ENCODE results near the gene CRIM1. TPM values are rescaled to one million over a fixed set of nuclear protein-coding genes. Genes with fewer than 3 reads are reported as not detected.

Gene CRIM1
- total RNA-seq, 2 donors from 2014 or later, result 55.7 to 90.7 TPM

DNA sequence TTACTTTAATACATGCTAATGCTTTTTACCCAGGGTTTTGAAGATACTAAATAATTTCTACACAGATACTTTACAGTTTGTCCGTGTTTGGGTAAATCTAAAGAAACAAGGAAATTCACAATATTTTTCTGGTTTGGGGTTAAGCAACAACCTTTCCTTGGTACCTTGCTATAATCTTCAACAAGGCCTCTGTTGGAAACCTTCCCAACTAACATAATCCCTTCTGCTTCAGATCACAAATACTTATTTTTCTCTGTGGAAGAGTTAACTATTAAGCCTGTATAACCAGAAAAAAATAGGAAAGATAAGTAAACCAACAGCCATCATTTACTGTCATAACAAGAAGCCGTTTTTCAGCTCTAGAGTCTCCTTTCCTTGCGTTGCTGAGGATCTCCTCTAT is 227.4 kb downstream of the CRIM1 start:
- no peak overlapping the region for H3K4me3 ChIP-seq
- H3K36me3 ChIP-seq, result no peaks in the 10 kb centered on the region
- no peak overlapping the region for H3K27ac ChIP-seq
- H3K9me3 ChIP-seq, result no peaks in the 10 kb centered on the region
- TF ChIP-seq, protein P1, sequence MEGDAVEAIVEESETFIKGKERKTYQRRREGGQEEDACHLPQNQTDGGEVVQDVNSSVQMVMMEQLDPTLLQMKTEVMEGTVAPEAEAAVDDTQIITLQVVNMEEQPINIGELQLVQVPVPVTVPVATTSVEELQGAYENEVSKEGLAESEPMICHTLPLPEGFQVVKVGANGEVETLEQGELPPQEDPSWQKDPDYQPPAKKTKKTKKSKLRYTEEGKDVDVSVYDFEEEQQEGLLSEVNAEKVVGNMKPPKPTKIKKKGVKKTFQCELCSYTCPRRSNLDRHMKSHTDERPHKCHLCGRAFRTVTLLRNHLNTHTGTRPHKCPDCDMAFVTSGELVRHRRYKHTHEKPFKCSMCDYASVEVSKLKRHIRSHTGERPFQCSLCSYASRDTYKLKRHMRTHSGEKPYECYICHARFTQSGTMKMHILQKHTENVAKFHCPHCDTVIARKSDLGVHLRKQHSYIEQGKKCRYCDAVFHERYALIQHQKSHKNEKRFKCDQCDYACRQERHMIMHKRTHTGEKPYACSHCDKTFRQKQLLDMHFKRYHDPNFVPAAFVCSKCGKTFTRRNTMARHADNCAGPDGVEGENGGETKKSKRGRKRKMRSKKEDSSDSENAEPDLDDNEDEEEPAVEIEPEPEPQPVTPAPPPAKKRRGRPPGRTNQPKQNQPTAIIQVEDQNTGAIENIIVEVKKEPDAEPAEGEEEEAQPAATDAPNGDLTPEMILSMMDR (IDR thresholded peaks at IDR 0.05), result no peak
- no peaks in the 10 kb centered on the region for H3K27me3 ChIP-seq
- DNase-seq, result no peak
- H3K9ac ChIP-seq (ENCODE audit: low read depth in 2 of 2, low read length in 2 of 2), result no peak overlapping the region
- intact Hi-C loops (cut with DNase I), result no loop called here
- H3K4me1 ChIP-seq, result no peaks in the 10 kb centered on the region

DNA sequence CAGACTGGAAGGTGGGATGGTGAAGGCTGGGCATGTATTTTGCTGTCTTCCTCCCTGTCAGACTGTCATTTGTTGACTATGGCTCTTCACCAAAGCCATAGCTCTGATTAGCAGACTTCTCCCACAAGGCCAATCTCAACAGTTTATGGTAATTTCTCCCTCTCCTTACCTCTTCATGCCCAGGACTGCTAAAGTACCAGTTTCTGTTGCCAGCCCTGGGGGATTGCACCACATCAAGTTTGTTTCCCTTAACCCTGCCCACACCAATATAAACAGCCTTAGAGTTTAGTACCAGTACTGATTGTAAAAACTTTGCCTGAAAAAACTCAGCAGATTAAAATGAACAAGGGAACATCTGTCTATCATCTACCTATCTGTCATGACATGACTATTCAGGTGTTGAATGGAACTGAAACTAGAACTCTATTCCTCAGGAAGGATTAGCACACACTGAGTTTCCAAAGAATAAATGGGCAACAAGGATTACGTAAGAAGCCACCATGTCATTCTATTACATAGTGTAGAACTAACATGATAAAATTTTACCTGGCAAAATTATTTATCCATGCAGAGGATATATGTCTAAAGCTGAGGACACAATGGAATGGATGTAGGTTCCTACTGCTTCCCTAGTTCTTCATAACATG is 228.7 kb downstream of the CRIM1 start:
- H3K36me3 ChIP-seq, result no peaks in the 10 kb centered on the region
- TF ChIP-seq, protein P1 (IDR thresholded peaks at IDR 0.05), result no peak
- no peaks in the 10 kb centered on the region for H3K9me3 ChIP-seq

DNA sequence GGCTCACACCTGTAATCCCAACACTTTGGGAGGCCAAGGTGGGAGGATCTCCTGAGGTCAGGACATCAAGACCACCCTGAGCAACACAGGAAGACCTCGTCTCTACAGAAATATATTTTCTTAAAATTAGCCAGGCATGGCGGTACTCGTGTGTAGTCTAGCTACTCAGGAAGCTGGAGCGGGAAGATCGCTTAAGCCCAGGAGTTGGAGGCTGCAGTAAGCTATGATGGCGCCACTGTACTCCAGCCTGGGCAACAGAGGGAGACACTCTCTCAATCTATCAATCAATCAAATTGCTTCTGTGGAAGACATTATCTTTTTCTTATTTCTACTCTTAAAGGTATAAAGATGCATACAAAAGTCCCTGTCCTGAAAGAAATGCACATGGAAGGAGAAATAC is 231.1 kb downstream of the CRIM1 start:
- H3K4me1 ChIP-seq, result no peaks in the 10 kb centered on the region
- TF ChIP-seq, protein P1 (IDR thresholded peaks at IDR 0.05), result no peak
- H3K9me3 ChIP-seq, result no peaks in the 10 kb centered on the region
- H3K27ac ChIP-seq, result no peak overlapping the region
- DNase-seq, result no peak
- H3K27me3 ChIP-seq, result no peaks in the 10 kb centered on the region
- no peaks in the 10 kb centered on the region for H3K36me3 ChIP-seq
- no peak overlapping the region for H3K4me3 ChIP-seq
- no peak overlapping the region for H3K9ac ChIP-seq (ENCODE audit: low read depth in 2 of 2, low read length in 2 of 2)
- intact Hi-C loops (cut with DNase I), result no loop called here

More for the DNA sequence above, 228.7 kb downstream of the CRIM1 start:
- Histone ChIP-seq H3K4me3 (no peak overlapping the region), H3K4me1 (no peaks in the 10 kb centered on the region), H3K9ac (ENCODE audit: low read depth in 2 of 2, low read length in 2 of 2) (no peak overlapping the region), H3K27ac (no peak overlapping the region), H3K27me3 (no peaks in the 10 kb centered on the region)
- intact Hi-C loops (cut with DNase I), result no loop called here
- DNase-seq, result no peak

DNA sequence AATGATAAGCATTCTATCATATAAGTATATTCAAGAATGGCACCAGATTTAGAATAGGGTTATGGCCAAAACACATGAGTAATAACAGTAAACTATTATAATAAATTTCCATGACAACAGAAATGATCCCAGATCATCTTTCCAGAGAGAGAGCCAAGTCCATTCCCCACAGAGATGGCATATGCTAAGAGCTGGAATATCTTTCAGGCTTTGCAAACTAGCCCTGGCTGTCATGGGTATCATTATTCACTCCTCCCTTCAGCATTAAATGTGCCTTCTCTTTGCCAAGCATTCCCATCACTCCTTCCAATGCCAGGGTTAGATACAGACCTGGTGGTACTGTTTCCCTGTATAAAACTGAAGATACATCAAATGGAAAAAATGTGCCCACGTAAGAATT is 231.5 kb downstream of the CRIM1 start:
- Histone ChIP-seq H3K36me3 (no peaks in the 10 kb centered on the region), H3K4me1 (no peaks in the 10 kb centered on the region), H3K27ac (no peak overlapping the region), H3K27me3 (no peaks in the 10 kb centered on the region), H3K9ac (ENCODE audit: low read depth in 2 of 2, low read length in 2 of 2) (no peak overlapping the region), H3K9me3 (no peaks in the 10 kb centered on the region), H3K4me3 (no peak overlapping the region)
- TF ChIP-seq, protein P1 (IDR thresholded peaks at IDR 0.05), result no peak
- DNase-seq, result no peak
- intact Hi-C loops (cut with DNase I), result no loop called here

DNA sequence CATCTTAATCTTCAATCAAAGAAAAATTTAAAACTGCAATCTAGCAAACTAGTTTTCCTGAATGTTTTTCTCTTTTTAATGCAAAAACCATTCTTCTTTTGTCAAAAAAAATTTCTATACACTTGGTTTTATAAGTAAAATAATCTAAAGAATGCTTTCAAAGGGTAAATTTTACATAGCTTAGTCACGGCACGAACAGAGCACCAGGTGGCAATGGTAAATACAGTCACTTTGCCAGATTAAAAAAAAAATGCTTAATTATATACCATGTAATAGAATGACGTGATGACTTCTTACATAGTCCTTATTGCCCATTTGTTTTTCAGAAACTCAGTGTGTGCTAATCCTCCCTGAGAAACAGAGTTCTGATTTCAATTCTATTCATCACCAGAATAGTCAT is 232.0 kb downstream of the CRIM1 start:
- no peak for DNase-seq
- no peak overlapping the region for H3K9ac ChIP-seq (ENCODE audit: low read depth in 2 of 2, low read length in 2 of 2)
- H3K4me3 ChIP-seq, result no peak overlapping the region
- H3K9me3 ChIP-seq, result no peaks in the 10 kb centered on the region
- intact Hi-C loops (cut with DNase I), result no loop called here
- no peaks in the 10 kb centered on the region for H3K36me3 ChIP-seq
- TF ChIP-seq, protein P1 (IDR thresholded peaks at IDR 0.05), result no peak
- H3K27ac ChIP-seq, result no peak overlapping the region
- no peaks in the 10 kb centered on the region for H3K27me3 ChIP-seq
- no peaks in the 10 kb centered on the region for H3K4me1 ChIP-seq
